ENCODE data around the gene FADS6.

Gene FADS6

DNA sequence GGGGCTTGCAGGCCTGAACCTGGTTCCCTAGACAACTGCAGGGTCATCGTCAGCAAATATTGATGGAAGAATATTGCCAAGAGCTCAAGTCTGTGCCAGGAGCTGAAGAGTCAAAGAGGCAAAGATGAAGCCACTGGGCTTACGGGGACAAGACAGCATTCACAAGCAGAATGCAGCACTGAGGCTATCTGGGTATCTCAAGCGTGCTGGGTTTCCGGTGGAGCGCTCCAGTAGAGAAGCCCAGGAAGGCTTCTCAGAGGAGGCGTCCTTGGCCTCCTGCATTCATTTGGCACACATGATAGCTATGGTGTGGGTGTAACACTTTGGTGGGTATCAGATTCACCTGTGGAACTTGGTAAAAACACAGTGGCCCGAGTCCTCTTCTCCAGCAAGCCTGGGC is 2.9 kb downstream of the FADS6 start:
- H3K9ac ChIP-seq (ENCODE audit: low read depth, low read length) = no peak overlapping the region
- H3K4me1 ChIP-seq (ENCODE audit: insufficient read depth, low read length) = peaks cover 16% of the 10 kb centered on the region
- H3K36me3 ChIP-seq (ENCODE audit: insufficient read depth, low read length) = no peaks in the 10 kb centered on the region
- no peaks in the 10 kb centered on the region for H3K9me3 ChIP-seq (ENCODE audit: control insufficient read depth, insufficient read depth, low read length)

DNA sequence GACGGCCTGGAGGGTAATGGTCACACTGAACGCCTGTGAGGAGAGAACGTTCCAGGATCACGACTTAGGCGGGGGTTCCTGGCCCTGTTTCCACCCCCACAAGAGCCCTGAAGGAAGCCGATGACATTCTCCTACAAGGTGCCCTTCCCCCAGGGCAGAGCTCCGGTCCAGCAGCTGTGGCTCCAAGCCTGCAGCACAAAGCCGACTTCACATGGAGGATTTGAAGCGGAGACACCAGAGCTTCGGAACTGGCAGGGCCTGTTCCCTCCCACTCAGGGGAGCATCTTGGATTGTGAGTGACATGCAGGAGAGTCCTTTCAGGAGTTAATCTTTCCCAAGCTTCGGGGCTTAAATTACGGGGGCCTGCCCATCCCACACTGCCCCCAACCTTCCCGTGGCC is 5.0 kb downstream of the FADS6 start:
- Histone ChIP-seq H3K4me1 (ENCODE audit: insufficient read depth, low read length) (peaks cover 13% of the 10 kb centered on the region), H3K9ac (ENCODE audit: low read depth, low read length) (no peak overlapping the region), H3K36me3 (ENCODE audit: insufficient read depth, low read length) (no peaks in the 10 kb centered on the region), H3K9me3 (ENCODE audit: control insufficient read depth, insufficient read depth, low read length) (no peaks in the 10 kb centered on the region)

DNA sequence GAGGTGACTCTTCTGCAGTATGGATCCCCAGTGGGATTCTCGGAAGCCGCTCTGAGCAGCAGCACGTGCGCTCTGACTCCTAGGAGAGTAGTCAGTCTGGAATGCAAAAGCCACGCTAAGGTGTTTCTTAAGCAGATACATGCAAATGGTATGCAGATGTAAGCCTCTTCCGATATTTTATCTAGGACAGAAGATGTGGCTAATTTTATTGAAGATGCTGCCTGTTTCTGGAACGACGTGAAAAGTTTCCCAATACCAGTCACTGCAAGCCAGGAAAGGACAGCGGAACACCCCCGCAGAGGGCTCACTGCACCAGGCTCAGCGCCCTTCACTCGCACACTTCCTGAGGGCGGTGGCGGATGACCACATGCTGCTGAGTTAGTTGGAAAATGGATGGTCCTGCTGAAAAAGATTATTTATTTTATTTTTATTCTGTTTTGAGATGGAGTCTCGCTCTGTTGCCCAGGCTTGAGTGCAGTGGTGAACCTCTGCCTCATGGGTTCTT is 10.1 kb downstream of the FADS6 start:
- Histone ChIP-seq H3K9ac (ENCODE audit: low read depth, low read length) (no peak overlapping the region), H3K36me3 (ENCODE audit: insufficient read depth, low read length) (no peaks in the 10 kb centered on the region), H3K4me1 (ENCODE audit: insufficient read depth, low read length) (peaks cover 11% of the 10 kb centered on the region; the same call in 1 of the 2 replicates), H3K9me3 (ENCODE audit: control insufficient read depth, insufficient read depth, low read length) (no peaks in the 10 kb centered on the region)

DNA sequence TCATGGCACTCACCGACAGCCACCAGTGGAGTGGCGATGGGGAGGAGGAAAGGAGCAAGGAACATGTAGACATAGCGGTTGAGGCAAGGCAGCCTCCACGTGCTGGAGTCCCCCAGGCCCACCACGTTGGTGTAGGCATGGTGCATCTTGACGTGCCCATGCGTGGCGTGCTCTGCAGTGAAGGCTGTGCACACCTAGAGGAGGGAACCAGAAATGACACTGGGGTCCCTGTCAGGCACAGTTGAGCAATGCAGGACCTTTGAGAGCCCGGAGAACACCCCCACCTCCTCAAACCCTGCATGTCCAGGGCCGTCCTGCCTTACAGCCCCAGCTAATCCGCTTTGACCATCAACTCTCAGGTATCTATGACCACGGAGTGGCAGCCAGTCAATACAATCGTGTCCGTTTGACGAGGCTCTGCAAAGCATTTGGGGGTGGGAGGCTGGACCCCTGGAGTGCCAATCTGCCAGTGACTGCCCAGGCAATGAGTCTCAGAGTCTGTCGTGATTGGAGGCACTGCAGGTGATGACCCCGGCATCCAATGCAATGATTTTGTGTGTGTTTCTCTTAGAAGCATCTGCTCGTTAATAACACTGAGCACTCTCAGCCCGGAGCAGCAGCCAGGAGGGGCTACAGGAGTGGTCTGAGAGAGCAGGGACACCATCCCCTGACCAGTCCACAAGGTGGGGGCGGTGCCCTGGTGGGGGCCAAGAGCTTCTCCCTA is 10.8 kb downstream of the FADS6 start:
- H3K9me3 ChIP-seq (ENCODE audit: control insufficient read depth, insufficient read depth, low read length) = no peaks in the 10 kb centered on the region
- H3K9ac ChIP-seq (ENCODE audit: low read depth, low read length) = no peak overlapping the region
- H3K4me1 ChIP-seq (ENCODE audit: insufficient read depth, low read length) = peaks cover 10% of the 10 kb centered on the region; the same call in 1 of the 2 replicates
- H3K36me3 ChIP-seq (ENCODE audit: insufficient read depth, low read length) = no peaks in the 10 kb centered on the region

DNA sequence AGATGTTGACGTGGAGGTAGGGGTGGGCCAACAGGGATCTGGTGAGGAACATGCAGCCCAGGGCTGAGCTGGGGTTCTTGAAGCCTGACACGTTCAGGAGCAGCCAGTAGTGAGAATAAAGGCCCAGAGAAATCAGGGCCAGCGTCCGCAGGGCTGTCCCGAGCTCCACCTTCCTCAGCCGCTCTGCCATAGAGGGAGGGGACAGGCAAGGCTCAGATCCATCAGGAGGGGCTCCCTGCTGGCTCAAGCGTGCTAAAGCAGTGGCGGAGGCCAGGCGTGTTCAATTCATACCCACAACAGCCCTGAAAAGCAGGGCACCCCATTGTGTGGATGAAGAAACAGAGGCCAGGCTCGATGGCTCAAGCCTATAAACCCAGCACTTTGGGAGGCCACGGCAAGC is 12.4 kb downstream of the FADS6 start:
- peaks cover 12% of the 10 kb centered on the region; the same call in 1 of the 2 replicates for H3K4me1 ChIP-seq (ENCODE audit: insufficient read depth, low read length)
- H3K9ac ChIP-seq (ENCODE audit: low read depth, low read length) = no peak overlapping the region
- H3K9me3 ChIP-seq (ENCODE audit: control insufficient read depth, insufficient read depth, low read length) = no peaks in the 10 kb centered on the region
- no peaks in the 10 kb centered on the region for H3K36me3 ChIP-seq (ENCODE audit: insufficient read depth, low read length)

DNA sequence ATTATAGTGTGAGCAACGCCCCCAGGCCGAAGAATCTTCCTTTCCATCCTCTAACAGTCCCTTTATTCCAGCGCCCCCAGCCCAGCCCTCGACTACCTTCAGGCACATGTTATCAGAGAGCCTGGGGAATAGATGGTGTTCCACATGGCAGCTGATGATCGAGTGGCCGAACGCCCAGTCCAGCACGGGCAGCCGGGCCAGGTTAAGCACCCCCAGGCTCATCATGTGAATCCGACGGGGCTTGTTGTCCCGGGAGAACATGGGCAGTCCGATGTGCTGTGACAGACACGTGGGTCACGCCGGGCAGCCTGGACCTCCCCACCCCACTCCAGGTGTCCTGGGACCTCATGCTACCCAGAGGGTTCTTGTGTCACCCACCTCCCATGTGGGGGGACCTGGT is 14.1 kb downstream of the FADS6 start:
- peaks cover 14% of the 10 kb centered on the region; the same call in 1 of the 2 replicates for H3K4me1 ChIP-seq (ENCODE audit: insufficient read depth, low read length)
- no peaks in the 10 kb centered on the region for H3K9me3 ChIP-seq (ENCODE audit: control insufficient read depth, insufficient read depth, low read length)
- H3K9ac ChIP-seq (ENCODE audit: low read depth, low read length) = no peak overlapping the region
- no peaks in the 10 kb centered on the region for H3K36me3 ChIP-seq (ENCODE audit: insufficient read depth, low read length)

DNA sequence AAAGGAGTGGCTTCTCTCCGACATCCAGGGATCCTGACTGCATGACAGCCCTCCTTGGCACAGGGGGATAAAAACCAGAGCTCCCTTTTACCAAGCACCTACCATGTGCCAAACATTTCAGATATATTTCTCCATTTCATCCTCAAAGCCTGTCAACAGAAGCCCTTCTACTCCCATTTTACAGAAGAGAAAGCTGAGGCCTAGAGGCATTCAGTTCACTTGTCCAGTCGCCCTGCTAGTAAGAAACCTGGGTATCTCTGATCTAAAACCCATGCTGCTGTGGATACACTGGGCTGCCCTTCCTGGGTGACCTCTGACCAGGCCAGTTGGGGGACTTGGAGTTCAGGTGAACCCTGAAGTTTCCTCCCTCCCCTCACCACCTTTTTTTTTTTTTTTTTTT is 14.8 kb downstream of the FADS6 start:
- Histone ChIP-seq H3K36me3 (ENCODE audit: insufficient read depth, low read length) (no peaks in the 10 kb centered on the region), H3K9ac (ENCODE audit: low read depth, low read length) (no peak overlapping the region), H3K4me1 (ENCODE audit: insufficient read depth, low read length) (peaks cover 18% of the 10 kb centered on the region), H3K9me3 (ENCODE audit: control insufficient read depth, insufficient read depth, low read length) (no peaks in the 10 kb centered on the region)

DNA sequence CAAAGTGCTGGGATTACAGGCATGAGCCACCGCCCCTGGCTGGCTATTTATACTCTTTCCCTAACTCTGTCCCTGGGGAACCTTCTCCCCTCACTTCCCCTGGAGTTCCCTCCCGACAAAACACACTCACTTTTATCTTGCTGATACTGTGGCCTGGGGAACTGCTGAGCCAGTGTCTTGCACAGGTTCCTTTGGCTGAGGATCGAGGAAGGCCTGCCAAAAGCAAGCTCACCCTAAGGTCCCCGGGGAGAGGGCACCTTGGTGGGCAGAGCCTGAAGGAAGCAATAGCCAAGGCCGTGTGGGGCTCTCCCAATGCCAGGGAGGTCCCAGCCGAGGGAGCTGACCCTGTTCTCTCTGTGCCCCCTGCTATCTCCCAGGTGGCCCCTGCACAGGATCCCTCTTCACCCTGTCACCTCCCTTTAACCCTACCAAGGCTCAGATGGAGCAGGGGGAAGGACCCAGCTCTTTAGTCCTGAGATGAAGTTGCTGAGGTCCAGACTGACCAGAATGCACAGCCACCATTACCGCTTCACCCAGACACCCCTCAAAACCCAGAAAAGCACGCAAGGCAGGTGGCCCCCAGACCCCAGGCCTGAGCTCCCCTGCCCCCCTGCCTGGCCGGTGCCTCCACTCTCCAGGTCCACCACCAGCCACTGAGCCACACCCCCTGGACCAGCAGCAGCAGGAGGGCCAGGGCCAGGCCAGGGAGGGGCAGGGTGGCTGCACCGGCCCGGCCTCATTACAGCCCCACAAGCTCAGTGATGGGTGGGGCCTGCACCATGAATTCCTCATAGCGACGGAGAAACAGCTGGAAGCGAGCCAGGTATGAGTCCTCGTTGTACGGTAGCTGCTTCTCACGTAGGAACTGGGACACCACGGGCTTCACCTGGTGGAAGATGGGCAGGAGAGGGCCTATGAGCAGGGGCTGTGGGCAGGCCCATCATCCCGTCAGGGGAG is 15.6 kb downstream of the FADS6 start:
- Histone ChIP-seq H3K9ac (ENCODE audit: low read depth, low read length) (no peak overlapping the region), H3K4me1 (ENCODE audit: insufficient read depth, low read length) (peaks cover 13% of the 10 kb centered on the region), H3K36me3 (ENCODE audit: insufficient read depth, low read length) (no peaks in the 10 kb centered on the region), H3K9me3 (ENCODE audit: control insufficient read depth, insufficient read depth, low read length) (no peaks in the 10 kb centered on the region)

DNA sequence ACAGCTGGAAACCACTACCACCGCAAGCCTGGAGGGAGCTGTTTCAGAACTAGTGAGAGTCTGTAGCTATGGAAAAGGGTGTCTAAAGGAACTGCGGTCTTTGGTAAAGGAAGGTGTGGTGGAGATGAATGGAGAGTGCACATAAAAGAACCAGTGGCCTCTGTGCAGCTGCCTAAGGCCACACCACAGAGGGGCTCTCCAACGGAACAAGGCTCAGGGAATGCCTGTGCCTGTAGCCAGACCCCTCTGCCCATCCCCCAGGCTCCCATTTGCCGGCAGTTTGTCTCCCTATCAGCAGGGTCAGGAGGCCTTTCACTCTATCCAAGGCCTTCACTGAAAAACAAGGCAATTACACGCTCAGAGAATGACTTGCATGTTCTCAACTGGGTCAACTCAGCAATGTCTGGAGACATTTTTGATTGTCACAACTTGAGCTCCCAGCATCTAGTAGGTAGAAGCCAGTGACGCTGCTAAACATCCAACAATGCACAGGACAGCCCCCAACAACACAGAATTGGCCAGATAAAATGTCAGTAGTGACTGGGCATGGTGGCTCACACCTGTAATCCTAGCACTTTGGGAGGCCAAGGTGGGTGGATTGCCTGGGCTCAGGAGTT is 17.3 kb downstream of the FADS6 start:
- no peak overlapping the region for H3K9ac ChIP-seq (ENCODE audit: low read depth, low read length)
- H3K4me1 ChIP-seq (ENCODE audit: insufficient read depth, low read length) = peaks cover 9% of the 10 kb centered on the region
- no peaks in the 10 kb centered on the region for H3K9me3 ChIP-seq (ENCODE audit: control insufficient read depth, insufficient read depth, low read length)
- H3K36me3 ChIP-seq (ENCODE audit: insufficient read depth, low read length) = no peaks in the 10 kb centered on the region; the same call in 1 of the 2 replicates

DNA sequence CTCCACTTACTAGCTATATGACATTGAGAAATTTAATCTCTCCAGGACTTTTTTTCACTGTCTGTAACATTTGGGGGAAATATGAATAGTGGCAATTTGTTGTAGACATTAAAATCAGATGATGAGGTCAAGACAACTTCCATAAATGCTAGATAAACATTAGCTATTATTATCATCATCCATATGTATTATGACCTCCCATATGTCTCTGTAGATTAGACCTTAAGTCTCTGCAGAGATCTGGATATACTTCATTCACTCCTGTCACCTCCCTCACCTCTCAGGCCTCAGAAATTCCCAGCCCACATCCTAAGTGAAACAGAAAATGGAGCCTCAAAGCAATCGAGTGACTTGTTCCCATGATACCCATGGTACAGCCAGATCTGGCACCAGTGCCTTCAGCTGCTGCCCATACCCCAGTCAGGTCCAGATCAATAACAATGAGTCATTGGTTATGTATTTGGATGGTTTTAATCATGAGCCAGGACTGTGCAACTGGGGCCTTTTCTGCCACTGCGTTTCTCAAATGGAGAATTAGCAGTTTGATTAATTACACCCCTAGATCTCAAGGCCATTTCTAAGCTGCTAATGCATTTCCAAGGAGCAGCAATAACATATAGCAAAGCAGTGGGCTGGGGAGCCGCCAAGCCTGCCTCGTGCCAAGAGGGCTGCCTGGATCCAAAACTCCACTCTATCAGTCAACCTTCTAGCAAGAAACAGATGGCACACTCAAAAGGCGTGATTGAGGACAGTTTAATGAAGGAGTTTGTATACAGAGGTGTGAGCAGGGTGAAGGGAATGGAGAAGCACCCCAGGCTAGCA is 18.1 kb downstream of the FADS6 start:
- Histone ChIP-seq H3K9ac (ENCODE audit: low read depth, low read length) (no peak overlapping the region), H3K36me3 (ENCODE audit: insufficient read depth, low read length) (no peaks in the 10 kb centered on the region; the same call in 1 of the 2 replicates), H3K4me1 (ENCODE audit: insufficient read depth, low read length) (peaks cover 9% of the 10 kb centered on the region), H3K9me3 (ENCODE audit: control insufficient read depth, insufficient read depth, low read length) (no peaks in the 10 kb centered on the region)

DNA sequence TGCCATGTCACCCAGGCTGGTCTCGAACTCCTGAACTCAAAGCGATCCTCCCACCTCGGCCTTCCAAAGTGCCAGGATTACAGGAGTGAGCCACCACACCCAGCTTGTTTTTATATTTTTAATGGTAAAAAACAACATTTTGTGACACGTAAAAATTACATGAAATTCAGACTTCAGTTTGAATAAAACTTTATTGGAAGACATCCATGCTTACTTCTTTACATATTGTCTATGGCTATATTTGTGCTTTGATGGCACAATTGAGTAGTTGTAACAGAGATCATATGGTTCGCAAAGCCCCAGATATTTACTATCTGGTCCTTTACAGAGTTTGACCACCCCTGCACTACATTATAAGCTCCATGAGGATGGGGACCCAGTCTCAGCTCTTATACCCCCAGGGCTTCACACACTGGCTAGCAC is 18.8 kb downstream of the FADS6 start:
- no peaks in the 10 kb centered on the region for H3K9me3 ChIP-seq (ENCODE audit: control insufficient read depth, insufficient read depth, low read length)
- peaks cover 9% of the 10 kb centered on the region for H3K4me1 ChIP-seq (ENCODE audit: insufficient read depth, low read length)
- H3K9ac ChIP-seq (ENCODE audit: low read depth, low read length) = no peak overlapping the region

DNA sequence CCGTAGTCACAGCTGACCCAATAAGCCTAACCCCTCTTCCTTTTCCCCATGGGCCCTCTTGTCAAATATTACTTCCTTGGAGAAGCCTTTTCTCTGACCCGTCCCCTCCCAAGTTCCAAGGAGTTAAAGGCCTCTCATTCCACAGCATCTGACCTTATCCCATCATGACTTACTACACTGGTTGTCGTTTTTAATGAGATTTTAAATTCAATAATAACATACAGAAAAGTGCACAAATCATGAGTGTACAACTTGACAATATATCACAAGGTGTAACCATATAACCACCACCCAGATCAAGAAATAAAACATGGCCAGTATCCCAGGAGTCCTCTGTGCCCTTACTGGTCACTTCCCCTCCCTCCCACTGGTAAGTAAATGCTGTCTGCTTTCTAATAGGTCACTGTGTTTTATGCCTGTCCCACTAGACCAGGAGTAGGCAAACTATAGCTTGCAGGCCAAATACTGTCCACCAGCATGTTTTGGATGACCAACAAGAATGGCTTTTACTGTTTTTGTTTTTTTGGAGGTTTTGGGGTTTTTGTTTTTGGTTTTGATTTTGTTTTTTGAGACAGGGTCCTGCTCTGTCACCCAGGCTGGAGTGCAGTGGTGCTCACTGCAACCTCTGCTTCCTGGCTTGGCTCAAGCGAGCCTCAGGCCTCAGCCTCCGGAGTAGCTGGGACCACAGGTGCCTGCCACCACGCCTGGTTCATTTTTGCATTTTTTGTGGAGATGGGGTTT is 19.4 kb downstream of the FADS6 start:
- Histone ChIP-seq H3K9ac (ENCODE audit: low read depth, low read length) (peak overlapping the region; percentile 60), H3K36me3 (ENCODE audit: insufficient read depth, low read length) (no peaks in the 10 kb centered on the region; the same call in 1 of the 2 replicates), H3K9me3 (ENCODE audit: control insufficient read depth, insufficient read depth, low read length) (no peaks in the 10 kb centered on the region), H3K4me1 (ENCODE audit: insufficient read depth, low read length) (peaks cover 9% of the 10 kb centered on the region)

More for the DNA sequence above, 18.8 kb downstream of the FADS6 start:
- H3K36me3 ChIP-seq (ENCODE audit: insufficient read depth, low read length) = no peaks in the 10 kb centered on the region; the same call in 1 of the 2 replicates

Data from ES-I3 (cell line).